HCT116 (cell line): ENCODE data around the gene WWOX. TPM values are rescaled to one million over a fixed set of nuclear protein-coding genes. Genes with fewer than 3 reads are reported as not detected.

Source experiments
- ATAC-seq: fragments of 200-7000 bp; cut with Tn5 transposase; 2 replicates; pipeline ENCODE4 v1.9.1; 2020; ENCODE audit warnings: mild to moderate bottlenecking, moderate library complexity
- BruUV-seq: library from RNA; stranded (reverse); fragments of 400-500 nt; replicated peaks from 2 replicates; lab custom pipeline; 2021; lab: Mats Ljungman, UMichigan
- CTCF ChIA-PET: fragments of 300-600 bp; sonication (Branson Sonifier 250); formaldehyde crosslinking; loops from one replicate; lab custom pipeline; 2021; ENCODE audit warnings: antibody characterized with exemption; lab: Charles Lee
- POLR2A ChIA-PET: fragments of 300-600, 350-600 bp; sonication (Branson Sonifier 250); formaldehyde crosslinking; loops from one replicate; lab custom pipeline; 2021; ENCODE audit warnings: antibody characterized with exemption; lab: Charles Lee
- RAD21 ChIA-PET, 2 experiments: fragments of 300-600 bp; sonication (Branson Sonifier 250); formaldehyde crosslinking; loops; one replicate each; lab custom pipeline; 2023; ENCODE audit warnings: low total read pairs in 2 of 2; ENCODE audit not compliant: uncharacterized antibody in 2 of 2, unreplicated experiment in 2 of 2, low non-redundant PET in 1 of 2; lab: Charles Lee
- DNase-seq: peaks from one replicate; pipeline ENCODE4 v3.0.0-alpha.2; 2010; ENCODE audit warnings: low read depth, low spot score
- H2AFZ ChIP-seq: fragments of 200-600 bp; shearing (Covaris generic), sonication (generic); 2 replicates; pipeline ENCODE4 v1.6.1; 2017; ENCODE audit warnings: low read depth, mixed run types, mixed read lengths, antibody characterized with exemption, low read length; ENCODE audit not compliant: poor library complexity, severe bottlenecking
- H3K27ac ChIP-seq: 2 replicates; pipeline ENCODE4 v1.5.1; 2012; ENCODE audit warnings: low read depth, low read length
- H3K27me3 ChIP-seq: fragments of 200-600 bp; sonication (generic); 2 replicates; pipeline ENCODE4 v1.6.1; 2016; ENCODE audit warnings: mixed run types, low read length, mixed read lengths; ENCODE audit not compliant: insufficient read depth
- H3K36me3 ChIP-seq, 2 experiments: fragments of 200-500 bp in 1 of 2; fragments of 200-600 bp in 1 of 2; sonication (Bioruptor generic) in 1 of 2; sonication (generic) in 1 of 2; 2 replicates each; pipeline versions ENCODE4 v1.5.1 to v1.6.1; 2014 to 2016; ENCODE audit warnings: low read length in 2 of 2, inconsistent platforms in 1 of 2, mixed read lengths in 1 of 2, mixed run types in 1 of 2; ENCODE audit not compliant: insufficient read depth in 2 of 2, control insufficient read depth in 1 of 2
- H3K4me1 ChIP-seq, 2 experiments: fragments of 200-600 bp in 1 of 2; sonication (generic) in 1 of 2; 2 replicates each; pipeline versions ENCODE4 v1.5.1 to v1.6.1; 2012 to 2017; ENCODE audit warnings: low read length in 2 of 2, inconsistent platforms in 1 of 2, mild to moderate bottlenecking in 1 of 2, mixed read lengths in 1 of 2, mixed run types in 1 of 2, moderate library complexity in 1 of 2; ENCODE audit not compliant: insufficient read depth in 2 of 2, control insufficient read depth in 1 of 2
- H3K4me2 ChIP-seq: fragments of 200-600 bp; sonication (generic); 2 replicates; pipeline ENCODE4 v1.6.1; 2017; ENCODE audit warnings: mixed run types, low read length, mixed read lengths
- H3K4me3 ChIP-seq, 2 experiments: fragments of 200-600 bp in 1 of 2; sonication (generic) in 1 of 2; replicated peaks in 1 of 2; 2 replicates each; pipeline ENCODE4 v1.5.1; 2011 to 2016; ENCODE audit warnings: low read length in 2 of 2, control low read depth in 1 of 2, low read depth in 1 of 2, mild to moderate bottlenecking in 1 of 2, mixed read lengths in 1 of 2, mixed run types in 1 of 2
- H3K79me2 ChIP-seq: fragments of 200-600 bp; sonication (generic); 2 replicates; pipeline ENCODE4 v1.6.1; 2017; ENCODE audit warnings: mild to moderate bottlenecking, mixed run types, low read length, moderate library complexity, mixed read lengths; ENCODE audit not compliant: insufficient read depth
- H3K9ac ChIP-seq: fragments of 200-600 bp; sonication (generic); 2 replicates; pipeline ENCODE4 v1.6.1; 2016; ENCODE audit warnings: low read length, mixed read lengths
- H3K9me2 ChIP-seq: fragments of 200-600 bp; sonication (generic), shearing (Covaris generic); 2 replicates; pipeline ENCODE4 v1.6.1; 2017; ENCODE audit warnings: mixed run types, mild to moderate bottlenecking, moderate library complexity; ENCODE audit not compliant: insufficient read depth
- H3K9me3 ChIP-seq, 2 experiments: fragments of 200-500 bp in 1 of 2; fragments of 200-600 bp in 1 of 2; sonication (Bioruptor generic) in 1 of 2; sonication (generic) in 1 of 2; 2 replicates each; pipeline ENCODE4 v1.6.1; 2014 to 2017; ENCODE audit warnings: low read length in 2 of 2, mixed read lengths in 2 of 2, inconsistent platforms in 1 of 2, low read depth in 1 of 2, mild to moderate bottlenecking in 1 of 2, mixed run types in 1 of 2, moderate library complexity in 1 of 2; ENCODE audit not compliant: control insufficient read depth in 1 of 2, insufficient read depth in 1 of 2
- H4K20me1 ChIP-seq: fragments of 200-600 bp; sonication (generic), shearing (Covaris generic); 2 replicates; pipeline ENCODE4 v1.6.1; 2017; ENCODE audit warnings: mixed run types, mild to moderate bottlenecking, moderate library complexity; ENCODE audit not compliant: insufficient read depth
- EGR1 ChIP-seq: IDR thresholded peaks from 2 replicates; pipeline ENCODE4 v1.6.1; 2012; ENCODE audit warnings: low read depth
- EZH2phosphoT487 ChIP-seq: fragments of 200-600 bp; IDR thresholded peaks from 2 replicates; pipeline ENCODE4 v1.6.1; 2018; ENCODE audit warnings: antibody characterized with exemption, borderline replicate concordance
- FOSL1 ChIP-seq: IDR thresholded peaks from 2 replicates; pipeline ENCODE4 v1.6.1; 2012; ENCODE audit warnings: low read depth
- JUND ChIP-seq: IDR thresholded peaks from 2 replicates; pipeline ENCODE4 v1.6.1; 2012
- RAD21 ChIP-seq: IDR thresholded peaks from 2 replicates; pipeline ENCODE4 v1.6.1; 2012; ENCODE audit warnings: low read depth, mild to moderate bottlenecking
- SIN3A ChIP-seq: IDR thresholded peaks from 2 replicates; pipeline ENCODE4 v1.6.1; 2012; ENCODE audit warnings: low read depth
- SP1 ChIP-seq: IDR thresholded peaks from 2 replicates; pipeline ENCODE4 v1.6.1; 2012; ENCODE audit warnings: low read depth
- SRF ChIP-seq: IDR thresholded peaks from 2 replicates; pipeline ENCODE4 v1.6.1; 2012; ENCODE audit warnings: low read depth
- YY1 ChIP-seq: IDR thresholded peaks from 2 replicates; pipeline ENCODE4 v1.6.1; 2011; ENCODE audit warnings: low read length, low read depth, moderate library complexity, mild to moderate bottlenecking; ENCODE audit not compliant: insufficient replicate concordance; ENCODE audit errors: extremely low read depth
- ZBTB33 ChIP-seq: IDR thresholded peaks from 2 replicates; pipeline ENCODE4 v1.6.1; 2011; ENCODE audit warnings: mild to moderate bottlenecking, low read length, moderate library complexity; ENCODE audit not compliant: insufficient replicate concordance; ENCODE audit errors: extremely low read depth
- ZNF274 ChIP-seq: fragments of 200-500 bp; sonication (Bioruptor generic); IDR thresholded peaks from 2 replicates; pipeline ENCODE4 v1.6.1; 2014; ENCODE audit warnings: mild to moderate bottlenecking, low read depth, low read length, inconsistent platforms
- intact Hi-C: fragments of 100-400 bp; cut with micrococcal nuclease; formaldehyde crosslinking; loops from 2 replicates; pipeline ENCODE4 v1.10.0; 2022
- total RNA-seq: library from RNA; stranded (reverse); gene quantifications from one replicate; pipeline ENCODE4 v1.2.1, GENCODE V29; 2021; ENCODE audit not compliant: unreplicated experiment

Gene WWOX
- total RNA-seq, 1 experiment from 2014 or later = 13.7 TPM

- no peak overlapping the region for H3K4me3 ChIP-seq
- H3K4me2 ChIP-seq = no peak overlapping the region
- no peak for ATAC-seq
- H2AFZ ChIP-seq = no peak overlapping the region
- no peak overlapping the region for H3K9ac ChIP-seq
- no peaks in the 10 kb centered on the region for H3K36me3 ChIP-seq
- RAD21 ChIA-PET = no interaction called here
- H3K27me3 ChIP-seq = no peaks in the 10 kb centered on the region
- POLR2A ChIA-PET = no interaction called here
- H3K27ac ChIP-seq = no peak overlapping the region
- TF ChIP-seq YY1 (no peak), ZBTB33 (no peak), EGR1 (no peak), SRF (no peak), SP1 (no peak), RAD21 (no peak), ZNF274 (no peak), SIN3A (no peak)
- TF ChIP-seq, all 23 proteins: peak for 0
- CTCF ChIA-PET = no interaction called here
- intact Hi-C loops = no loop called here
- H3K4me1 ChIP-seq = no peaks in the 10 kb centered on the region
- no peaks in the 10 kb centered on the region; a peak in 2 of 4 replicates for H3K9me3 ChIP-seq
- no peaks in the 10 kb centered on the region for H3K79me2 ChIP-seq
- DNase-seq = no peak
- no peaks in the 10 kb centered on the region for H3K9me2 ChIP-seq
- no peaks in the 10 kb centered on the region for H4K20me1 ChIP-seq
- BruUV-seq = no TSS peak
Observed at GRCh38 chr16:78851266-78851665, 751.8 kb downstream of the WWOX start.

GRCh38 chr16:78852081-78852635 lies 752.7 kb downstream of the WWOX start:
- ATAC-seq = no peak

More at GRCh38 chr16:78852081-78852635, 752.7 kb downstream of the WWOX start:
- no peak for DNase-seq
- no TSS peak for BruUV-seq
- Histone ChIP-seq H3K27me3 (no peaks in the 10 kb centered on the region), H4K20me1 (no peaks in the 10 kb centered on the region), H3K79me2 (no peaks in the 10 kb centered on the region), H3K4me3 (no peak overlapping the region), H3K9me3 (no peaks in the 10 kb centered on the region; a peak in 2 of 4 replicates), H3K36me3 (no peaks in the 10 kb centered on the region), H3K9ac (no peak overlapping the region), H3K4me2 (no peak overlapping the region), H3K4me1 (no peaks in the 10 kb centered on the region), H3K9me2 (no peaks in the 10 kb centered on the region), H2AFZ (no peak overlapping the region), H3K27ac (no peak overlapping the region)
- ChIA-PET POLR2A (no interaction called here), CTCF (no interaction called here), RAD21 (no interaction called here)
- intact Hi-C loops = no loop called here
- TF ChIP-seq SP1 (no peak), FOSL1 (no peak), EGR1 (no peak), JUND (no peak), SRF (no peak), EZH2phosphoT487 (no peak), RAD21 (no peak)
